Mesendoderm (in vitro differentiated cells): ENCODE data around the gene CAPN15.

Experiments used
- DNase-seq: peaks from one replicate; pipeline ENCODE4 v3.0.0; 2013
- H2AK5ac ChIP-seq: 2 replicates; pipeline ENCODE4 v1.6.1; 2013; ENCODE audit warnings: low read length, inconsistent platforms
- H2BK120ac ChIP-seq: 2 replicates; pipeline ENCODE4 v1.6.1; 2013; ENCODE audit warnings: low read depth, mild to moderate bottlenecking, low read length, moderate library complexity, mixed read lengths
- H2BK15ac ChIP-seq: replicated peaks from 2 replicates; pipeline ENCODE4 v1.6.1; 2013; ENCODE audit warnings: low read depth, mild to moderate bottlenecking, moderate library complexity
- H2BK5ac ChIP-seq: 2 replicates; pipeline ENCODE4 v1.6.1; 2013; ENCODE audit warnings: low read length, inconsistent platforms
- H3K18ac ChIP-seq: 2 replicates; pipeline ENCODE4 v1.6.1; 2013; ENCODE audit warnings: mild to moderate bottlenecking, low read length, mixed read lengths
- H3K23ac ChIP-seq: one replicate; pipeline ENCODE4 v1.6.1; 2013; ENCODE audit warnings: low read length
- H3K27ac ChIP-seq: 2 replicates; pipeline ENCODE4 v1.5.1; 2013; ENCODE audit warnings: low read depth, mild to moderate bottlenecking, inconsistent platforms, low read length, moderate library complexity
- H3K27me3 ChIP-seq: 2 replicates; pipeline ENCODE4 v1.6.1; 2013; ENCODE audit warnings: low read length, control low read depth, mild to moderate bottlenecking, inconsistent platforms; ENCODE audit not compliant: insufficient read depth, poor library complexity
- H3K36me3 ChIP-seq: 2 replicates; pipeline ENCODE4 v1.6.1; 2013; ENCODE audit warnings: low read length, inconsistent platforms; ENCODE audit not compliant: control insufficient read depth, insufficient read depth
- H3K4ac ChIP-seq: one replicate; pipeline ENCODE4 v1.6.1; 2013; ENCODE audit warnings: low read depth, mild to moderate bottlenecking, low read length, moderate library complexity
- H3K4me1 ChIP-seq: 2 replicates; pipeline ENCODE4 v1.6.1; 2013; ENCODE audit warnings: low read depth, low read length, inconsistent platforms; ENCODE audit not compliant: control insufficient read depth
- H3K4me2 ChIP-seq: 2 replicates; pipeline ENCODE4 v1.6.1; 2013; ENCODE audit warnings: low read length
- H3K4me3 ChIP-seq: 2 replicates; pipeline ENCODE4 v1.5.1; 2013; ENCODE audit warnings: mild to moderate bottlenecking, low read length
- H3K56ac ChIP-seq: one replicate; pipeline ENCODE4 v1.6.1; 2013; ENCODE audit warnings: low read length
- H3K79me1 ChIP-seq: 2 replicates; pipeline ENCODE4 v1.6.1; 2013; ENCODE audit warnings: low read length, inconsistent platforms
- H3K79me2 ChIP-seq: 2 replicates; pipeline ENCODE4 v1.6.1; 2013; ENCODE audit warnings: mild to moderate bottlenecking, low read length; ENCODE audit not compliant: control insufficient read depth, insufficient read depth
- H3K9ac ChIP-seq: 2 replicates; pipeline ENCODE4 v1.6.1; 2013; ENCODE audit warnings: low read length, inconsistent platforms
- H4K5ac ChIP-seq: one replicate; pipeline ENCODE4 v1.6.1; 2013; ENCODE audit warnings: low read length
- H4K8ac ChIP-seq: one replicate; pipeline ENCODE4 v1.6.1; 2013; ENCODE audit warnings: low read depth, mild to moderate bottlenecking, control low read depth, low read length, moderate library complexity
- WGBS: extraction: QIAGEN DNeasy Blood & Tissue Kit; methylation state at CpG from one replicate; pipeline ENCODE4 v1.1.7; 2013; ENCODE audit warnings: low lambda C conversion rate, missing lambda C conversion rate; ENCODE audit not compliant: insufficient coverage; ENCODE audit errors: extremely low coverage; 5-methylcytosine and 5-hydroxymethylcytosine counted together

CAPN15 gene

DNA sequence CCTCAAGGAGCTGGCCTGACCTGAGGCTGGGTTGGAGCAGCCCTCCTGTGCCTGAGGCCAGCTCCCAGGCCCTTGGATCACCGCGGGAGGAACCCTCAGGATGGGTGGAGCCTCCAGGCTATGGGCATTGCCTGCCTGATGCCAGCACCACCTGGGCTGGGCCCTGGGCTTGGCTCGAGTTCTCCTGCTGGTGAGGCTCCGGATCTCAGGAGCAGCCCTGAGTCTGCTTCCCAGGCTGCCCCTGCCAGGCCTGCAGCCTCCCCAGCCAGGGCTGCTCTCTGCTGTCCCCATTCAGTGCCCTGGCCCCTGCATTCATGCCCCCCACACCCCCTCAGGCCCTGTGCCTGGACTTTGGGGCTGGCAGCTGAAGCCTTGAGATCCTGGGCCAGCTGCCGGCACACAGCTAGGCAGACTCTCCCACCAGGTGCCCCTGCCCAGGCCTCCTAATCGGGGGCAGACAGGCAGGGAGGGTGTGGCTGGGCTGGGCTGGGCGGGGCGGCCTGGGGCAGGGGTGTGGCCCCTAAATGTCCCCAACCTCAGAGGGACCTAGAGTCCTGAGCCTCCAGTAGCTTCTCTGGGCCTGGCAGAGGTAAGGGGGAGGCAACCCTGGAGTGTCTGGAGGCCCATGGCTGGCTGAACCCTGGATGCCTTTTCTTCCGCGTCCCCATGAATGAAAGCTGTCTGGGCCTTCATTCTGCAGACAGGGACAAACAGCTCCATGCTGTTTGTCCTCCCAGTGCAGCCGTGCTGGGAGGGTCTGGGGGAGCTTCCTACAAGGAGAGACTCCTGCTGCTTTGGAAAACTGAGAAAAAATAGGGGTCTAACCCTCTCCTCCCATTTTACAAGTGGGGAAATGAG is 41.1 kb downstream of the CAPN15 start:
- H3K79me2 ChIP-seq, result peaks cover 6% of the 10 kb centered on the region
- no peak overlapping the region for H3K18ac ChIP-seq
- no peak overlapping the region for H3K4ac ChIP-seq
- H2AK5ac ChIP-seq, result no peak overlapping the region
- peak overlapping the region; percentile 79 for H3K9ac ChIP-seq
- no peak overlapping the region for H3K4me3 ChIP-seq
- no peaks in the 10 kb centered on the region for H3K36me3 ChIP-seq
- H4K8ac ChIP-seq, result peak overlapping the region; percentile 30
- H3K27me3 ChIP-seq, result no peaks in the 10 kb centered on the region
- H3K4me2 ChIP-seq, result peak overlapping the region; percentile 55
- no peak overlapping the region for H2BK15ac ChIP-seq
- peaks cover 4% of the 10 kb centered on the region for H3K79me1 ChIP-seq
- no peak overlapping the region for H2BK120ac ChIP-seq
- no peak overlapping the region for H3K27ac ChIP-seq
- H4K5ac ChIP-seq, result no peak overlapping the region
- H3K23ac ChIP-seq, result no peak overlapping the region
- peaks cover 4% of the 10 kb centered on the region for H3K4me1 ChIP-seq
- WGBS, result no CpG with 5 or more reads among the region's 11 CpGs
- no peak for DNase-seq
- no peak overlapping the region for H2BK5ac ChIP-seq
- H3K56ac ChIP-seq, result peak overlapping the region; percentile 91

DNA sequence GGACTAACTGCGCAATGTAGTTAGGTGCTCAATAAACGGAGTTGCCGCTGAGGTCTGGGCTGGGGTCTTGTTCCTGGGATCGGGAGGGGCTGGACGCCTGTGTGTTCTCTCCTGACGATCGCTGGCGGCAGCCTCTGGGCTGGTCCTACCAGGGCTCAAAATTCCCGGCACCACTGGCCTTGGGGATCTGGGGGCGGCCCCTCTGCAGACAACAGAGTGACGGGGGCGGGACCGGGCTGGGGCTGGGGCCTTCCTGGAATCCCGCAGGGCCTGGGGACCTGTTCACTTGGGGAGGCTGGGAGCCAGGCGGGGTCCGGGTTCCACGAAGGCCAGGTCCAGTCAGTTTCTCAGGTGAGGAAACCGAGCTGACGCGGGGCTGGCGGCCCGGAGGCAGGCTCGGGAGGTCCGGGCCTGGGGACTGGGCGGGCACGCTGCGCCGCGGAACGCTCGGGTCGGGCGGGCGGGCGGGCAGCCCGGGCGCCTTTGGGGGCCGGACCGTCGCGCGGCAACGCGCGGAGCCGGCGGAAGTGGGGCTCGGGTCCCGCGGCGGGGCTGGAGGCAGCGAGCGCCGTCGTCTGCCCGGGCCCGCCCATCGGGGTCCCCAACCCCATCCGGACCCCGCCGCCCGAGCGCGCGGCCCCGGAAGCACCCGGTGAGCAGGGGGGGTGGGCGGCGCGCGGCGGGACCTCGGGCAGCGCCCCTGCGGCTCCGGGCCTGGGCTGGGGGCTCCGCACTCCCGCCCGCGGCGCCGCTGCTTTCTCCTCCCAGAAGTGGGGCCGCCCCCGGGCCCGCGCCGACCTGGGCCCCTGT is 42.1 kb downstream of the CAPN15 start, which contains the start of gene PIGQ:
Gene PIGQ, plus strand, starts transcription at position 524 of the 810 bp plus-strand sequence. CDS start 4,107 bp downstream, outside the sequence.
- no CpG with 5 or more reads among the region's 87 CpGs for WGBS
- Histone ChIP-seq H3K27me3 (no peaks in the 10 kb centered on the region), H3K4me2 (peak within 1 kb of the TSS; percentile 74), H3K18ac (peak within 1 kb of the TSS; percentile 69), H3K4me1 (peaks cover 4% of the 10 kb centered on the region), H3K56ac (peak within 1 kb of the TSS; percentile 95), H3K36me3 (no peaks in the 10 kb centered on the region), H4K5ac (no peak within 1 kb of the TSS), H3K27ac (peak within 1 kb of the TSS; percentile 61), H3K4ac (peak within 1 kb of the TSS; percentile 6), H3K79me2 (peaks cover 6% of the 10 kb centered on the region), H3K79me1 (peaks cover 4% of the 10 kb centered on the region), H2BK15ac (no peak within 1 kb of the TSS), H3K9ac (peak within 1 kb of the TSS; percentile 84), H2BK5ac (no peak within 1 kb of the TSS), H3K23ac (no peak within 1 kb of the TSS), H2BK120ac (no peak within 1 kb of the TSS), H3K4me3 (peak within 1 kb of the TSS; percentile 78), H2AK5ac (no peak within 1 kb of the TSS), H4K8ac (peak within 1 kb of the TSS; percentile 43)
- peak; percentile 84 for DNase-seq

DNA sequence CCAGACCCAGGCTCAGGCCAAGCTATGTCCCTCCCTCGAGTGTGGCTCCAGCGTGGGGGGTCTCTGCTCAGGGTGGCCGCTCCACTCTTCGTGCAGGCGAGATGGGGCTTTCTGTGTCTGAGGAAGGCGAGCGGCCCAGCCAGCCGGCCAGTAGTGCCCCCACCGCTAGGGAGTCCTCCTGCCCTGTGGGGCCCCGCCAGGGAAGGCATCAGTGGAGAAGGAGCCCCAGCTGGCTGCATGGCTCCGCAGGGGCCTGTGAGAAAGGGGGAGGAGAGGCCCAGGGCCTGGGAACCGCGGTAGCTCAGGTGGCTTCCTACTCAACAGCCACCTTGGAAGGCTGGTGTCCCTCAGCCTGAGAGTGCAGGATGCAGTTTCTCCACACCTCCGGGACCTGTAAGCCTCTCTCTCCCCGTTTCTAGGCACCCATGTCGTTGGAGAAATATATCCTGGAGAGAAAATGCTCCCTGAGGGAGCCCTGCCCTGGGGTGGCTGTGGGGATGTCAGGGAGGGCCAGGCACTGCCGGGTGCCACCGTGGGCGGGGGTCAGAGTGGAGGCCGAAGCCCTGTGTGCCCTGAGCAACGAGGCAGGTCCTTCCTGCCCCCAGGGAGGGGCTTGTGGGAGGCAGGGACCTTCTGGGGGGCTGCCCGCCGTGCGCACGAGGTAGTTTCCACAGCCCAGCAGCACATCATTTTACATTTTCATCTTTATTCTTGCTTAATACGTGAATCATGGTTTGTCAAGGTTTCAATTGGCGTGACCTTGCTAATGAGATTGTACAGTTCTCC is 45.5 kb downstream of the CAPN15 start:
- no peak overlapping the region for H3K4me2 ChIP-seq
- no peak overlapping the region for H2BK5ac ChIP-seq
- H3K4ac ChIP-seq, result no peak overlapping the region
- H3K9ac ChIP-seq, result no peak overlapping the region
- H4K5ac ChIP-seq, result no peak overlapping the region
- H3K79me1 ChIP-seq, result peaks cover 4% of the 10 kb centered on the region
- no peak overlapping the region for H3K27ac ChIP-seq
- no CpG with 5 or more reads among the region's 27 CpGs for WGBS
- no peak overlapping the region for H2AK5ac ChIP-seq
- no peak overlapping the region for H3K23ac ChIP-seq
- H3K18ac ChIP-seq, result no peak overlapping the region
- DNase-seq, result no peak
- H3K27me3 ChIP-seq, result no peaks in the 10 kb centered on the region
- no peak overlapping the region for H2BK15ac ChIP-seq
- no peak overlapping the region for H4K8ac ChIP-seq
- peaks cover 2% of the 10 kb centered on the region for H3K4me1 ChIP-seq
- no peak overlapping the region for H2BK120ac ChIP-seq
- no peaks in the 10 kb centered on the region for H3K36me3 ChIP-seq
- no peak overlapping the region for H3K56ac ChIP-seq
- no peak overlapping the region for H3K4me3 ChIP-seq
- H3K79me2 ChIP-seq, result peaks cover 6% of the 10 kb centered on the region

DNA sequence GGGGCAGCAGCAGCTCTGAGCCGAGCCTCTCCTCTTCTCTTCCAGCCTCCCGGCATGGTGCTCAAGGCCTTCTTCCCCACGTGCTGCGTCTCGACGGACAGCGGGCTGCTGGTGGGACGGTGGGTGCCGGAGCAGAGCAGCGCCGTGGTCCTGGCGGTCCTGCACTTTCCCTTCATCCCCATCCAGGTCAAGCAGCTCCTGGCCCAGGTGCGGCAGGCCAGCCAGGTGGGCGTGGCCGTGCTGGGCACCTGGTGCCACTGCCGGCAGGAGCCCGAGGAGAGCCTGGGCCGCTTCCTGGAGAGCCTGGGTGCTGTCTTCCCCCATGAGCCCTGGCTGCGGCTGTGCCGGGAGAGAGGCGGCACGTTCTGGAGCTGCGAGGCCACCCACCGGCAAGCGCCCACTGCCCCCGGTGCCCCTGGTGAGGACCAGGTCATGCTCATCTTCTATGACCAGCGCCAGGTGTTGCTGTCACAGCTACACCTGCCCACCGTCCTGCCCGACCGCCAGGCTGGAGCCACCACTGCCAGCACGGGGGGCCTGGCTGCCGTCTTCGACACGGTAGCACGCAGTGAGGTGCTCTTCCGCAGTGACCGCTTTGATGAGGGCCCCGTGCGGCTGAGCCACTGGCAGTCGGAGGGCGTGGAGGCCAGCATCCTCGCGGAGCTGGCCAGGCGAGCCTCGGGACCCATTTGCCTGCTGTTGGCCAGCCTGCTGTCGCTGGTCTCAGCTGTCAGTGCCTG is 46.7 kb downstream of the CAPN15 start:
- Histone ChIP-seq H4K8ac (no peak overlapping the region), H4K5ac (no peak overlapping the region), H2AK5ac (no peak overlapping the region), H3K9ac (no peak overlapping the region), H3K79me2 (peaks cover 6% of the 10 kb centered on the region), H2BK5ac (no peak overlapping the region), H2BK15ac (no peak overlapping the region), H3K27me3 (no peaks in the 10 kb centered on the region), H3K23ac (no peak overlapping the region), H3K18ac (no peak overlapping the region), H3K4me3 (no peak overlapping the region), H3K4ac (no peak overlapping the region), H3K79me1 (peaks cover 4% of the 10 kb centered on the region), H3K27ac (no peak overlapping the region), H2BK120ac (no peak overlapping the region), H3K36me3 (no peaks in the 10 kb centered on the region), H3K4me2 (no peak overlapping the region), H3K4me1 (no peaks in the 10 kb centered on the region), H3K56ac (no peak overlapping the region)
- no peak for DNase-seq
- WGBS, result no CpG with 5 or more reads among the region's 46 CpGs
